ENCODE results near the gene GUCY2C. TPM values are rescaled to one million over a fixed set of nuclear protein-coding genes. Genes with fewer than 3 reads are reported as not detected.
A peak's percentile ranks its signal among the peaks of the same experiment; 100 is the strongest.

Gene GUCY2C
- total RNA-seq, 1 donor from 2014 or later = not detected

- peaks cover 4% of the 10 kb centered on the region for H3K4me1 ChIP-seq
- no peaks in the 10 kb centered on the region for H3K9me3 ChIP-seq
- H3K36me3 ChIP-seq = no peaks in the 10 kb centered on the region
- TF ChIP-seq CTCF (IDR thresholded peaks at IDR 0.05) = no peak
- intact Hi-C loops (cut with DNase I) = no loop called here
- H3K27me3 ChIP-seq = no peaks in the 10 kb centered on the region
- ATAC-seq = no peak
- H3K27ac ChIP-seq = no peak overlapping the region
- no peak overlapping the region for H3K4me3 ChIP-seq
- DNase-seq = no peak
Measured at GRCh38 chr12:14578646-14579045, 117.8 kb downstream of the GUCY2C start.

GRCh38 chr12:14577344-14577743 is 119.1 kb downstream of the GUCY2C start:
- DNase-seq = no peak
- intact Hi-C loops (cut with DNase I) = no loop called here
- Histone ChIP-seq H3K27me3 (no peaks in the 10 kb centered on the region), H3K36me3 (no peaks in the 10 kb centered on the region), H3K4me3 (no peak overlapping the region), H3K9me3 (no peaks in the 10 kb centered on the region), H3K4me1 (peaks cover 4% of the 10 kb centered on the region), H3K27ac (no peak overlapping the region)
- peak; percentile 90 for ATAC-seq
- TF ChIP-seq CTCF (IDR thresholded peaks at IDR 0.05) = no peak

- DNase-seq = no peak
- Histone ChIP-seq H3K36me3 (no peaks in the 10 kb centered on the region), H3K4me1 (peaks cover 4% of the 10 kb centered on the region), H3K4me3 (no peak overlapping the region), H3K27me3 (no peaks in the 10 kb centered on the region), H3K9me3 (no peaks in the 10 kb centered on the region), H3K27ac (no peak overlapping the region)
- no peak for TF ChIP-seq CTCF (IDR thresholded peaks at IDR 0.05)
- ATAC-seq = no peak
- intact Hi-C loops (cut with DNase I) = no loop called here
Measured at GRCh38 chr12:14576896-14577295, 119.5 kb downstream of the GUCY2C start.

- no peaks in the 10 kb centered on the region for H3K9me3 ChIP-seq
- H3K27ac ChIP-seq = no peak overlapping the region
- intact Hi-C loops (cut with DNase I) = no loop called here
- no peaks in the 10 kb centered on the region for H3K36me3 ChIP-seq
- peaks cover 4% of the 10 kb centered on the region for H3K4me1 ChIP-seq
- H3K27me3 ChIP-seq = no peaks in the 10 kb centered on the region
- ATAC-seq (no peak), DNase-seq (no peak)
- H3K4me3 ChIP-seq = no peak overlapping the region
- TF ChIP-seq CTCF (IDR thresholded peaks at IDR 0.05) = no peak
Measured at GRCh38 chr12:14575585-14575984, 120.8 kb downstream of the GUCY2C start.

- ATAC-seq = no peak
- H3K9me3 ChIP-seq = no peaks in the 10 kb centered on the region
- no peak for TF ChIP-seq CTCF (IDR thresholded peaks at IDR 0.05)
- H3K36me3 ChIP-seq = no peaks in the 10 kb centered on the region
- peaks cover 4% of the 10 kb centered on the region for H3K4me1 ChIP-seq
- no peaks in the 10 kb centered on the region for H3K27me3 ChIP-seq
- intact Hi-C loops (cut with DNase I) = no loop called here
- no peak overlapping the region for H3K27ac ChIP-seq
- DNase-seq = no peak
- no peak overlapping the region for H3K4me3 ChIP-seq
Measured at GRCh38 chr12:14573118-14573517, 123.3 kb downstream of the GUCY2C start.

GRCh38 chr12:14572401-14572800 is 124.0 kb downstream of the GUCY2C start:
- peak; percentile 5 for TF ChIP-seq CTCF (IDR thresholded peaks at IDR 0.05)
- no peak overlapping the region for H3K27ac ChIP-seq
- intact Hi-C loops (cut with DNase I) = no loop called here
- H3K9me3 ChIP-seq = no peaks in the 10 kb centered on the region
- no peak overlapping the region for H3K4me3 ChIP-seq
- ATAC-seq (no peak), DNase-seq (no peak)
- H3K36me3 ChIP-seq = no peaks in the 10 kb centered on the region
- peaks cover 7% of the 10 kb centered on the region for H3K4me1 ChIP-seq
- H3K27me3 ChIP-seq = no peaks in the 10 kb centered on the region

Measured in upper lobe of right lung (tissue), 1 donor.